Measurements from ENCODE around the gene IDI2.

The IDI2 gene

GRCh38 chr10:1044146-1044545 is 18.5 kb upstream of the IDI2 start:
- Histone ChIP-seq H3K36me3 (ENCODE audit: insufficient read depth, low read length) (peaks cover 83% of the 10 kb centered on the region), H2AFZ (ENCODE audit: low read length) (no peak overlapping the region), H3K9me2 (ENCODE audit: low read depth, low read length) (no peaks in the 10 kb centered on the region), H3K27ac (ENCODE audit: low read depth, low read length, poor library complexity, severe bottlenecking) (peak overlapping the region; percentile 77), H3K79me2 (ENCODE audit: insufficient read depth, low read length) (peaks cover 32% of the 10 kb centered on the region), H3F3A (ENCODE audit: insufficient read depth, low read length) (peaks cover 3% of the 10 kb centered on the region; the same call in 1 of the 2 replicates), H4K20me1 (ENCODE audit: insufficient read depth, low read length) (no peaks in the 10 kb centered on the region), H3K4me1 (ENCODE audit: insufficient read depth, low read length, severe bottlenecking) (peaks cover 38% of the 10 kb centered on the region), H3K27me3 (ENCODE audit: insufficient read depth, low read length) (no peaks in the 10 kb centered on the region), H3K4me2 (ENCODE audit: low read length) (peak overlapping the region; percentile 83), H3K4me3 (ENCODE audit: low read depth, low read length, poor library complexity, severe bottlenecking) (peak overlapping the region; percentile 50), H3K9ac (ENCODE audit: low read length) (peak overlapping the region; percentile 62), H3K9me3 (ENCODE audit: low read length) (no peaks in the 10 kb centered on the region)
- TF ChIP-seq CTCF (IDR thresholded peaks at IDR 0.05; ENCODE audit: low read length) (no peak), EZH2 (IDR thresholded peaks at IDR 0.05; ENCODE audit: borderline replicate concordance, low read length) (no peak)

- TF ChIP-seq CTCF (IDR thresholded peaks at IDR 0.05; ENCODE audit: low read length) (no peak), EZH2 (IDR thresholded peaks at IDR 0.05; ENCODE audit: borderline replicate concordance, low read length) (no peak)
- Histone ChIP-seq H3K4me3 (ENCODE audit: low read depth, low read length, poor library complexity, severe bottlenecking) (peak overlapping the region; percentile 50), H3K9me3 (ENCODE audit: low read length) (no peaks in the 10 kb centered on the region), H3K9me2 (ENCODE audit: low read depth, low read length) (no peaks in the 10 kb centered on the region), H3K4me2 (ENCODE audit: low read length) (peak overlapping the region; percentile 83), H3K9ac (ENCODE audit: low read length) (peak overlapping the region; percentile 62), H3K27ac (ENCODE audit: low read depth, low read length, poor library complexity, severe bottlenecking) (peak overlapping the region; percentile 77), H3K36me3 (ENCODE audit: insufficient read depth, low read length) (peaks cover 86% of the 10 kb centered on the region), H4K20me1 (ENCODE audit: insufficient read depth, low read length) (no peaks in the 10 kb centered on the region), H3F3A (ENCODE audit: insufficient read depth, low read length) (peaks cover 3% of the 10 kb centered on the region; the same call in 1 of the 2 replicates), H3K27me3 (ENCODE audit: insufficient read depth, low read length) (no peaks in the 10 kb centered on the region), H3K79me2 (ENCODE audit: insufficient read depth, low read length) (peaks cover 32% of the 10 kb centered on the region), H2AFZ (ENCODE audit: low read length) (no peak overlapping the region), H3K4me1 (ENCODE audit: insufficient read depth, low read length, severe bottlenecking) (peaks cover 38% of the 10 kb centered on the region)
Measured at GRCh38 chr10:1043532-1043995, 17.9 kb upstream of the IDI2 start.

GRCh38 chr10:1041514-1041913 is 15.9 kb upstream of the IDI2 start:
- peaks cover 20% of the 10 kb centered on the region for H3K79me2 ChIP-seq (ENCODE audit: insufficient read depth, low read length)
- H3K36me3 ChIP-seq (ENCODE audit: insufficient read depth, low read length): peaks cover 85% of the 10 kb centered on the region
- H3K9ac ChIP-seq (ENCODE audit: low read length): no peak overlapping the region
- TF ChIP-seq EZH2 (IDR thresholded peaks at IDR 0.05; ENCODE audit: borderline replicate concordance, low read length) (no peak), CTCF (IDR thresholded peaks at IDR 0.05; ENCODE audit: low read length) (no peak)
- no peaks in the 10 kb centered on the region for H4K20me1 ChIP-seq (ENCODE audit: insufficient read depth, low read length)
- H3K27ac ChIP-seq (ENCODE audit: low read depth, low read length, poor library complexity, severe bottlenecking): no peak overlapping the region
- no peak overlapping the region for H3K4me2 ChIP-seq (ENCODE audit: low read length)
- H3K9me2 ChIP-seq (ENCODE audit: low read depth, low read length): no peaks in the 10 kb centered on the region
- no peaks in the 10 kb centered on the region for H3K27me3 ChIP-seq (ENCODE audit: insufficient read depth, low read length)
- peaks cover 3% of the 10 kb centered on the region; the same call in 1 of the 2 replicates for H3F3A ChIP-seq (ENCODE audit: insufficient read depth, low read length)
- H2AFZ ChIP-seq (ENCODE audit: low read length): no peak overlapping the region
- H3K4me1 ChIP-seq (ENCODE audit: insufficient read depth, low read length, severe bottlenecking): peaks cover 33% of the 10 kb centered on the region
- no peaks in the 10 kb centered on the region for H3K9me3 ChIP-seq (ENCODE audit: low read length)
- no peak overlapping the region for H3K4me3 ChIP-seq (ENCODE audit: low read depth, low read length, poor library complexity, severe bottlenecking)
